Left renal pelvis (tissue), 4 donors: ENCODE measurements around the gene GPATCH8. TPM values are rescaled to one million over a fixed set of nuclear protein-coding genes. Genes with fewer than 3 reads are reported as not detected.

Experiments
- DNase-seq, 4 donors: peaks; one replicate each; pipeline ENCODE4 v3.0.0-alpha.2; 2013; ENCODE audit warnings: low read depth in 4 of 4, low spot score in 3 of 4
- polyA plus RNA-seq, 4 donors: library from polyadenylated mRNA; unstranded; fragments of 120-200 nt; gene quantifications; one replicate each; pipeline ENCODE4 v1.2.1, GENCODE V29; 2013; ENCODE audit not compliant: insufficient read length in 4 of 4

GPATCH8 gene
- polyA plus RNA-seq, 4 donors: 43.4 to 53.8 (median 47.0) TPM

GRCh38 chr17:44359458-44360143 lies 143.6 kb downstream of the GPATCH8 start:
- no peak for DNase-seq

GRCh38 chr17:44359006-44359405 lies 144.2 kb downstream of the GPATCH8 start:
- no peak for DNase-seq

- no peak for DNase-seq
Observed at GRCh38 chr17:44358066-44358465, 145.1 kb downstream of the GPATCH8 start.

GRCh38 chr17:44356241-44356640 lies 147.0 kb downstream of the GPATCH8 start:
- DNase-seq: no peak

GRCh38 chr17:44355642-44356099 lies 147.5 kb downstream of the GPATCH8 start:
- DNase-seq: no peak

- DNase-seq: no peak
Observed at GRCh38 chr17:44354582-44355561, 148.3 kb downstream of the GPATCH8 start.

- no peak for DNase-seq
Observed at GRCh38 chr17:44353672-44354331, 149.4 kb downstream of the GPATCH8 start.

- DNase-seq: no peak
Observed at GRCh38 chr17:44352828-44353671, 150.2 kb downstream of the GPATCH8 start.

GRCh38 chr17:44351961-44352827 lies 151.0 kb downstream of the GPATCH8 start:
- DNase-seq: no peak

- DNase-seq: no peak
Observed at GRCh38 chr17:44351464-44351863, 151.7 kb downstream of the GPATCH8 start.

- no peak for DNase-seq
Observed at GRCh38 chr17:44350733-44351226, 152.4 kb downstream of the GPATCH8 start.

GRCh38 chr17:44349553-44350070 lies 153.6 kb downstream of the GPATCH8 start:
- DNase-seq: no peak

GRCh38 chr17:44348988-44349364 lies 154.2 kb downstream of the GPATCH8 start:
- DNase-seq: no peak

GRCh38 chr17:44348234-44348987 lies 154.8 kb downstream of the GPATCH8 start:
- DNase-seq: no peak
